A549 (cell line): ENCODE measurements around the gene RALGPS2. TPM values are rescaled to one million over a fixed set of nuclear protein-coding genes. Genes with fewer than 3 reads are reported as not detected.

ENCODE experiments used
- ATAC-seq, 2 experiments: fragments of 200-7000 bp in 1 of 2; fragments of >200 bp in 1 of 2; cut with Nextera tagmentation in 1 of 2; cut with Tn5 transposase in 1 of 2; 3 replicates each; pipeline versions ENCODE4 v1.8.0 to v1.9.1; 2018 to 2020; ENCODE audit warnings: mild to moderate bottlenecking in 1 of 2, moderate library complexity in 1 of 2
- CTCF ChIA-PET: fragments of 300-600 bp; sonication (Branson Sonifier 250); formaldehyde crosslinking; extraction: SDS; loops from one replicate; lab custom pipeline; 2021; ENCODE audit warnings: antibody characterized with exemption, inconsistent platforms; lab: Yijun Ruan, JAX
- POLR2A ChIA-PET: fragments of 350-600 bp; formaldehyde crosslinking; extraction: SDS; loops from one replicate; lab custom pipeline; 2021; ENCODE audit warnings: antibody characterized with exemption, inconsistent platforms; lab: Yijun Ruan, JAX
- DNase-seq, 2 experiments: peaks; one replicate each; pipeline versions ENCODE4 v3.0.0 to v3.0.0-alpha.2; 2011 to 2016; ENCODE audit warnings: low read depth in 1 of 2, low spot score in 1 of 2
- FAIRE-seq: peaks from 2 replicates; lab custom pipeline; 2011; peaks lifted over from hg19 to GRCh38; lab: Jason Lieb, UNC
- H3K27ac ChIP-seq, 2 experiments: fragments of >200 bp; sonication (Bioruptor Twin); formaldehyde crosslinking; 3 replicates each; pipeline ENCODE4 v1.5.1; 2016 to 2017
- H3K4me1 ChIP-seq: fragments of >200 bp; sonication (Bioruptor Twin); formaldehyde crosslinking; 3 replicates; pipeline ENCODE4 v1.6.1; 2016
- H3K4me2 ChIP-seq: fragments of >200 bp; sonication (Bioruptor Twin); formaldehyde crosslinking; 3 replicates; pipeline ENCODE4 v1.6.1; 2016
- H3K4me3 ChIP-seq: fragments of >200 bp; sonication (Bioruptor Twin); formaldehyde crosslinking; 3 replicates; pipeline ENCODE4 v1.5.1; 2016
- H3K9me3 ChIP-seq: fragments of >200 bp; sonication (Bioruptor Twin); formaldehyde crosslinking; 3 replicates; pipeline ENCODE4 v1.6.1; 2016
- BHLHE40 ChIP-seq: IDR thresholded peaks from 2 replicates; pipeline ENCODE4 v1.6.1; 2012; ENCODE audit warnings: low read depth, low read length, inconsistent platforms
- CBX8 ChIP-seq: fragments of 200-600 bp; sonication (generic); IDR thresholded peaks from 2 replicates; pipeline ENCODE4 v1.6.1; 2016
- CHD2 ChIP-seq: fragments of 150-350 bp; IDR thresholded peaks from 2 replicates; pipeline ENCODE4 v1.6.1; 2014; ENCODE audit warnings: low read length; ENCODE audit not compliant: partially characterized antibody
- CHD4 ChIP-seq: fragments of 200-600 bp; sonication (generic); IDR thresholded peaks from 2 replicates; pipeline ENCODE4 v1.6.1; 2016; ENCODE audit warnings: antibody characterized with exemption, mild to moderate bottlenecking, borderline replicate concordance
- EP300 ChIP-seq, 2 experiments: fragments of >200 bp; sonication (Bioruptor Twin); formaldehyde crosslinking; IDR thresholded peaks; 2 replicates in 1 of 2; 3 replicates in 1 of 2; pipeline ENCODE4 v1.6.1; 2016 to 2017
- ESRRA ChIP-seq: fragments of 150-350 bp; IDR thresholded peaks from 2 replicates; pipeline ENCODE4 v1.6.1; 2014; ENCODE audit warnings: mild to moderate bottlenecking, low read length, borderline replicate concordance
- FOSB ChIP-seq: fragments of 250-450 bp; sonication (Bioruptor Pico); IDR thresholded peaks from 2 replicates; pipeline ENCODE4 v1.5.0; 2020; ENCODE audit warnings: mild to moderate bottlenecking, moderate library complexity
- FOXS1 ChIP-seq: fragments of 250-450 bp; sonication (Bioruptor Pico); IDR thresholded peaks from 2 replicates; pipeline ENCODE4 v1.5.0; 2020; ENCODE audit warnings: mild to moderate bottlenecking, moderate library complexity
- HES2 ChIP-seq: fragments of >200 bp; sonication (Bioruptor Twin); formaldehyde crosslinking; IDR thresholded peaks from 2 replicates; pipeline ENCODE4 v1.6.1; 2016
- HEYL ChIP-seq: fragments of 250-450 bp; sonication (Bioruptor Pico); IDR thresholded peaks from 2 replicates; pipeline ENCODE4 v1.8.0; 2021; ENCODE audit warnings: mild to moderate bottlenecking, moderate library complexity
- JUNB ChIP-seq: fragments of >200 bp; sonication (Bioruptor Twin); formaldehyde crosslinking; IDR thresholded peaks from 2 replicates; pipeline ENCODE4 v1.6.1; 2016
- KDM5A ChIP-seq: fragments of 200-600 bp; sonication (generic); IDR thresholded peaks from 2 replicates; pipeline ENCODE4 v1.6.1; 2016; ENCODE audit warnings: antibody characterized with exemption, mild to moderate bottlenecking
- MAFK ChIP-seq: fragments of 450-650 bp; IDR thresholded peaks from 2 replicates; pipeline ENCODE4 v1.6.1; 2014; ENCODE audit not compliant: partially characterized antibody
- MAZ ChIP-seq: fragments of 150-350 bp; IDR thresholded peaks from 2 replicates; pipeline ENCODE4 v1.6.1; 2014; ENCODE audit warnings: antibody characterized with exemption, low read depth, low read length, borderline replicate concordance
- PHF8 ChIP-seq: fragments of 200-600 bp; sonication (generic); IDR thresholded peaks from 2 replicates; pipeline ENCODE4 v1.6.1; 2016; ENCODE audit warnings: low read depth, mild to moderate bottlenecking, antibody characterized with exemption, moderate library complexity, borderline replicate concordance
- RARB ChIP-seq: fragments of 250-450 bp; sonication (Bioruptor Pico); IDR thresholded peaks from 2 replicates; pipeline ENCODE4 v1.8.0; 2021; ENCODE audit warnings: mild to moderate bottlenecking, moderate library complexity
- RCOR1 ChIP-seq: fragments of 150-350 bp; IDR thresholded peaks from 2 replicates; pipeline ENCODE4 v1.6.1; 2014; ENCODE audit warnings: antibody characterized with exemption, low read length, low read depth
- RFX5 ChIP-seq: fragments of 450-650 bp; IDR thresholded peaks from 2 replicates; pipeline ENCODE4 v1.7.1; 2014; ENCODE audit warnings: antibody characterized with exemption, mild to moderate bottlenecking, moderate library complexity
- SMC3 ChIP-seq: fragments of >200 bp; sonication (Bioruptor Twin); formaldehyde crosslinking; IDR thresholded peaks from 3 replicates; pipeline ENCODE4 v1.6.1; 2018; ENCODE audit warnings: inconsistent platforms
- SREBF2 ChIP-seq: fragments of 450-650 bp; IDR thresholded peaks from 2 replicates; pipeline ENCODE4 v1.6.1; 2014; ENCODE audit warnings: mild to moderate bottlenecking, moderate library complexity
- ZFP36 ChIP-seq: fragments of 450-650 bp; IDR thresholded peaks from 2 replicates; pipeline ENCODE4 v1.6.1; 2014; ENCODE audit warnings: borderline replicate concordance; ENCODE audit not compliant: partially characterized antibody
- ZSCAN20 ChIP-seq: fragments of 250-450 bp; sonication (Bioruptor Pico); IDR thresholded peaks from 2 replicates; pipeline ENCODE4 v1.8.0; 2022; ENCODE audit warnings: mild to moderate bottlenecking, moderate library complexity
- WGBS: methylation state at CpG from one replicate; pipeline ENCODE4 v1.1.6; 2017; ENCODE audit errors: missing lambda C conversion rate; 5-methylcytosine and 5-hydroxymethylcytosine counted together
- polyA plus RNA-seq, 4 experiments: library from polyadenylated mRNA; depleted of rRNA in 3 of 4; stranded (reverse); fragments of >200 nt; fragmentation: RNase III in 1 of 4; extraction: RNeasy Plus Mini Kit Qiagen cat#74134 plus additional on column Dnase treatment in 1 of 4; gene quantifications; 2 replicates in 3 of 4; 3 replicates in 1 of 4; pipeline ENCODE4 v1.2.3, GENCODE V29; 2011 to 2017
- TF ChIP-seq, protein P1 (sequence below): IDR thresholded peaks from 2 replicates; pipeline ENCODE4 v1.6.1; 2012
- TF ChIP-seq, protein P2 (sequence below): IDR thresholded peaks from 2 replicates; pipeline ENCODE4 v1.6.1; 2012

The RALGPS2 gene
- polyA plus RNA-seq, 2 of the 4 experiments (the other 2 are of a cell fraction) = 11.8 to 18.6 TPM

DNA sequence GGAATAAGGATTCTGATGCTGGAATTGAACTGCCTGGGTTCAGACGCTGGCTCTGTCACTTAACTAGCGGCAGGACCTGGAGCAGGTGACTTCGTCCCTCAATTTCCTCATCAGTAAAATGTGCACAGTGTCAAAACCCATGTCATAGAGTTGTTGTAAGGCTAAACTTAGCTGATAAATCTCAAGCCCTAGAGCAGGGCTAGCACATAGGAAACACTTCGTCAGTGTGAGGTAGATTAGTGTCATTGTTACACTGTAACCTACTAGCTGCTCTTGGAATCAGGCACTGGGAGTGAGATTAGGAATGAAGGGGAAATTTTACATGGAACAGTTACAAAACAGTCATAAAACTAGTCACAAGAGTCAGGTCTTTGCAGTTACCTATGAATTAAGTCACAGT is 202.0 kb downstream of the RALGPS2 start:
- no peak for DNase-seq
- H3K4me2 ChIP-seq = no peak overlapping the region
- POLR2A ChIA-PET = no interaction called here
- 96% methylated on average over 4 of the region's 4 CpGs for WGBS
- TF ChIP-seq CHD4 (no peak), ZSCAN20 (CRISPR knock-in tag) (no peak)
- no peaks in the 10 kb centered on the region for H3K4me1 ChIP-seq
- no peak for FAIRE-seq
- no peak overlapping the region for H3K4me3 ChIP-seq
- peaks cover 5% of the 10 kb centered on the region; the same call in 1 of the 3 replicates for H3K9me3 ChIP-seq
- CTCF ChIA-PET = interaction anchor here (1.4 kb wide), 1 partner anchor 393 kb away, joined by 3 read pairs; no protein-coding TSS in a partner anchor
- ATAC-seq = no peak; a peak in 1 of 6 replicates
- H3K27ac ChIP-seq = no peak overlapping the region

- FAIRE-seq (no peak), DNase-seq (no peak), ATAC-seq (no peak)
- 93% methylated on average over 4 of the region's 4 CpGs for WGBS
- H3K4me2 ChIP-seq = no peak overlapping the region
- TF ChIP-seq MAFK = no peak
- TF ChIP-seq CBX8 = no peak
- TF ChIP-seq PHF8 = no peak
- TF ChIP-seq SMC3 = no peak
- no peak for TF ChIP-seq RCOR1
- TF ChIP-seq FOSB = no peak
- TF ChIP-seq CHD2 = no peak
- TF ChIP-seq, protein P1, sequence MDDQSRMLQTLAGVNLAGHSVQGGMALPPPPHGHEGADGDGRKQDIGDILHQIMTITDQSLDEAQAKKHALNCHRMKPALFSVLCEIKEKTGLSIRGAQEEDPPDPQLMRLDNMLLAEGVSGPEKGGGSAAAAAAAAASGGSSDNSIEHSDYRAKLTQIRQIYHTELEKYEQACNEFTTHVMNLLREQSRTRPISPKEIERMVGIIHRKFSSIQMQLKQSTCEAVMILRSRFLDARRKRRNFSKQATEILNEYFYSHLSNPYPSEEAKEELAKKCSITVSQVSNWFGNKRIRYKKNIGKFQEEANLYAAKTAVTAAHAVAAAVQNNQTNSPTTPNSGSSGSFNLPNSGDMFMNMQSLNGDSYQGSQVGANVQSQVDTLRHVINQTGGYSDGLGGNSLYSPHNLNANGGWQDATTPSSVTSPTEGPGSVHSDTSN = no peak
- no peak for TF ChIP-seq ZFP36
- TF ChIP-seq ESRRA = no peak
- TF ChIP-seq RFX5 = no peak
- no peak for TF ChIP-seq HEYL (CRISPR knock-in tag)
- no peak overlapping the region for H3K27ac ChIP-seq
- CTCF ChIA-PET = interaction anchor here (1.6 kb wide), 1 partner anchor 75 kb away, joined by 3 read pairs; no protein-coding TSS in a partner anchor
- POLR2A ChIA-PET = no interaction called here
- H3K9me3 ChIP-seq = peaks cover 5% of the 10 kb centered on the region; the same call in 1 of the 3 replicates
- H3K4me3 ChIP-seq = no peak overlapping the region
- no peaks in the 10 kb centered on the region for H3K4me1 ChIP-seq
These were observed 203.0 kb downstream of the RALGPS2 start for GRCh38 chr1:178928041-178928440.

DNA sequence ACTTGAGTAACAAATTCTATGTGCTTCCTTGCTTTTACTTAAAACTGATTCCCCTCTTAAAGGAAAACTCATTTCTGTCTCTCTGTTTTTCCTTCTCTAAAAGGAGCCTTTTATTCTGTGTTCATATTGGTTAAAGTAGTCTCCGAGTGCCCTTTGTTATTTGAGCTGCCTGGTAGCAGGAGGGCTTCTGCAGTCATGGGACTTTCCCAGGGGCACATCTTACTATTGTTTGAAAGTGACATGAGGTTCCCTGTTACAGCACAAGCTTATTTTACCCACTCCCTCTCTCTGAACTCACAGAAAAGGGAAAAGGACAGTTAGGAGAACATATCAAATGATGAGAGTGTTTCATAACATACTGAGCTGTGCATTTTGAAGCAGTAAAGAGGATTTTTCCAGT is 203.9 kb downstream of the RALGPS2 start:
- no peak for DNase-seq
- H3K4me1 ChIP-seq = no peaks in the 10 kb centered on the region
- H3K4me3 ChIP-seq = no peak overlapping the region
- no peak for ATAC-seq
- FAIRE-seq = no peak
- no peak overlapping the region for H3K4me2 ChIP-seq
- 79% methylated on average over 1 of the region's 1 CpG for WGBS
- TF ChIP-seq EP300 (IDR thresholded peaks at IDR 0.05) = no peak
- no peak for TF ChIP-seq CBX8
- TF ChIP-seq JUNB = no peak
- TF ChIP-seq, all 56 proteins: peak for 0
- Histone ChIP-seq H3K27ac (no peak overlapping the region), H3K9me3 (peaks cover 5% of the 10 kb centered on the region; the same call in 1 of the 3 replicates)
- CTCF ChIA-PET = interaction anchor here (1.6 kb wide), 1 partner anchor 74 kb away, joined by 3 read pairs; no protein-coding TSS in a partner anchor
- POLR2A ChIA-PET = no interaction called here

- no peak for TF ChIP-seq MAZ
- no peak for TF ChIP-seq HES2
- TF ChIP-seq CHD4 = no peak
- no peak for TF ChIP-seq ZFP36
- no peak for TF ChIP-seq RARB
- TF ChIP-seq FOXS1 = no peak
- TF ChIP-seq, protein P2, sequence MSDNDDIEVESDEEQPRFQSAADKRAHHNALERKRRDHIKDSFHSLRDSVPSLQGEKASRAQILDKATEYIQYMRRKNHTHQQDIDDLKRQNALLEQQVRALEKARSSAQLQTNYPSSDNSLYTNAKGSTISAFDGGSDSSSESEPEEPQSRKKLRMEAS = no peak
- TF ChIP-seq SREBF2 = no peak
- TF ChIP-seq PHF8 = no peak
- TF ChIP-seq BHLHE40 = no peak
- no peak for TF ChIP-seq KDM5A
- TF ChIP-seq FOSB = no peak
- no peak for FAIRE-seq
- no peaks in the 10 kb centered on the region for H3K9me3 ChIP-seq
- no peak for ATAC-seq
- DNase-seq = no peak
- no peaks in the 10 kb centered on the region for H3K4me1 ChIP-seq
- H3K27ac ChIP-seq = no peak overlapping the region
- H3K4me2 ChIP-seq = no peak overlapping the region
- 72% methylated on average over 9 of the region's 9 CpGs for WGBS
- H3K4me3 ChIP-seq = no peak overlapping the region
- ChIA-PET CTCF (interaction anchor here (1.2 kb wide), 1 partner anchor 399 kb away, joined by 3 read pairs; no protein-coding TSS in a partner anchor), POLR2A (no interaction called here)
These were observed 207.0 kb downstream of the RALGPS2 start for GRCh38 chr1:178931858-178932551.
